A549 (cell line): ENCODE results near the gene KSR1.

Experiments
- BHLHE40 ChIP-seq: IDR thresholded peaks from 2 replicates; pipeline ENCODE4 v1.6.1; 2012; ENCODE audit warnings: low read depth, low read length, inconsistent platforms
- CEBPB ChIP-seq, 2 experiments: fragments of >200 bp in 1 of 2; sonication (Bioruptor Twin) in 1 of 2; formaldehyde crosslinking in 1 of 2; IDR thresholded peaks; 2 replicates each; pipeline ENCODE4 v1.6.1; 2012 to 2016
- ESRRA ChIP-seq: fragments of 150-350 bp; IDR thresholded peaks from 2 replicates; pipeline ENCODE4 v1.6.1; 2014; ENCODE audit warnings: mild to moderate bottlenecking, low read length, borderline replicate concordance
- JUNB ChIP-seq: fragments of >200 bp; sonication (Bioruptor Twin); formaldehyde crosslinking; IDR thresholded peaks from 2 replicates; pipeline ENCODE4 v1.6.1; 2016
- ZFP36 ChIP-seq: fragments of 450-650 bp; IDR thresholded peaks from 2 replicates; pipeline ENCODE4 v1.6.1; 2014; ENCODE audit warnings: borderline replicate concordance; ENCODE audit not compliant: partially characterized antibody

DNA sequence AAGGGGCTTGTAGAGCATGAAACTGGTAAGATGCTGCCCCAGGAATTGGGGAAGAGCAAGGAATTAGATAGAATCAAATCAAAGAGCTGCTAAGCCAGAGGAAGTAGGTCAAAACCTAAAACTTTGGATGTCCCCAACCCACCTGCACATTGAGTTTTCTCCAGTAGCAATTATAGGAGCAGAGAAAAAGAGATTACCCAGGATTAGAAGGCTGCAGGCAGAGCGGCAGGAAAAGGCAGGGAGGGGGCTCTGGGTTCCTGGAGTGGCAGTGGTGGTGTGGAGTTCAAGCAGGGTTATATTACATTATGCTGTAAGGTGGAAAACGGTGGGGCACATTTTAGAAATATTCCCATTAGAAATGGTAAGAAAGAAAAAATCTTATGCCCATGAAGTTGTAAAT is 68.3 kb downstream of the KSR1 start:
- TF ChIP-seq JUNB, result no peak
- TF ChIP-seq CEBPB (IDR thresholded peaks at IDR 0.05), result no peak
- no peak for TF ChIP-seq ESRRA
- TF ChIP-seq ZFP36, result no peak
- TF ChIP-seq BHLHE40, result no peak
